ENCODE data around the gene AGAP1.

GRCh38 chr2:236019434-236019833, 525.6 kb downstream of the AGAP1 start:
- TF ChIP-seq CTCF (IDR thresholded peaks at IDR 0.05) (no peak), POLR2A (IDR thresholded peaks at IDR 0.05) (no peak)
